IMR-90 (cell line): Measurements from ENCODE around the gene TMC4. TPM values are rescaled to one million over a fixed set of nuclear protein-coding genes. Genes with fewer than 3 reads are reported as not detected.

ENCODE experiments used
- ATAC-seq: fragments of 200-7000 bp; cut with Tn5 transposase; 2 replicates; pipeline ENCODE4 v1.9.1; 2020; ENCODE audit warnings: low read depth, mild to moderate bottlenecking, moderate library complexity
- BruUV-seq: library from RNA; stranded (reverse); fragments of 400-500 nt; replicated peaks from 2 replicates; lab custom pipeline; 2021; lab: Mats Ljungman, UMichigan
- CTCF ChIA-PET: fragments of 300-600 bp; formaldehyde crosslinking; extraction: SDS; loops from one replicate; lab custom pipeline; 2021; ENCODE audit warnings: antibody characterized with exemption; lab: Yijun Ruan, JAX
- POLR2A ChIA-PET: fragments of 300-600 bp; sonication (Branson Sonifier 250); formaldehyde crosslinking; loops from one replicate; lab custom pipeline; 2022; ENCODE audit warnings: antibody characterized with exemption; ENCODE audit not compliant: unreplicated experiment; lab: Charles Lee
- DNase-seq: peaks from one replicate; pipeline ENCODE4 v3.0.0; 2013
- H2AFZ ChIP-seq: replicated peaks from 2 replicates; pipeline ENCODE3; 2013; ENCODE audit warnings: low read length, mild to moderate bottlenecking; ENCODE audit not compliant: poor library complexity
- H2AK5ac ChIP-seq: 2 replicates; pipeline ENCODE4 v1.6.1; 2013; ENCODE audit warnings: low read depth, low read length, inconsistent platforms
- H2AK9ac ChIP-seq: replicated peaks from 2 replicates; pipeline ENCODE3; 2013; ENCODE audit warnings: mild to moderate bottlenecking, low read depth, low read length, moderate library complexity; ENCODE audit not compliant: poor library complexity
- H2BK120ac ChIP-seq: 2 replicates; pipeline ENCODE4 v1.6.1; 2013; ENCODE audit warnings: low read depth, low read length, inconsistent platforms
- H2BK15ac ChIP-seq: 3 replicates; pipeline ENCODE4 v1.6.1; 2013; ENCODE audit warnings: low read depth, low read length, inconsistent platforms
- H2BK20ac ChIP-seq: 2 replicates; pipeline ENCODE4 v1.6.1; 2013; ENCODE audit warnings: low read depth, mild to moderate bottlenecking, inconsistent platforms, low read length, moderate library complexity
- H2BK5ac ChIP-seq: 2 replicates; pipeline ENCODE4 v1.6.1; 2013; ENCODE audit warnings: mild to moderate bottlenecking, low read depth, low read length, inconsistent platforms; ENCODE audit not compliant: poor library complexity, severe bottlenecking
- H3K14ac ChIP-seq: replicated peaks from 2 replicates; pipeline ENCODE4 v1.6.1; 2013; ENCODE audit warnings: low read depth, low read length, inconsistent platforms
- H3K18ac ChIP-seq: 2 replicates; pipeline ENCODE4 v1.6.1; 2013; ENCODE audit warnings: low read depth, low read length, control low read depth
- H3K23ac ChIP-seq: 2 replicates; pipeline ENCODE4 v1.6.1; 2013; ENCODE audit warnings: low read depth, low read length, inconsistent platforms
- H3K27ac ChIP-seq: 2 replicates; pipeline ENCODE4 v1.5.1; 2013; ENCODE audit warnings: mild to moderate bottlenecking, control low read depth, low read length; ENCODE audit not compliant: insufficient read depth
- H3K27me3 ChIP-seq: 2 replicates; pipeline ENCODE4 v1.6.1; 2013; ENCODE audit warnings: low read length; ENCODE audit not compliant: control insufficient read depth, insufficient read depth
- H3K36me3 ChIP-seq: 2 replicates; pipeline ENCODE4 v1.6.1; 2013; ENCODE audit warnings: low read length, mixed read lengths; ENCODE audit not compliant: control insufficient read depth, insufficient read depth
- H3K4ac ChIP-seq: 2 replicates; pipeline ENCODE4 v1.6.1; 2013; ENCODE audit warnings: low read depth, low read length, inconsistent platforms
- H3K4me1 ChIP-seq: 2 replicates; pipeline ENCODE4 v1.6.1; 2013; ENCODE audit warnings: low read length, mixed read lengths; ENCODE audit not compliant: control insufficient read depth, insufficient read depth
- H3K4me2 ChIP-seq: 2 replicates; pipeline ENCODE4 v1.6.1; 2013; ENCODE audit warnings: low read depth, mild to moderate bottlenecking, control low read depth, low read length, moderate library complexity
- H3K4me3 ChIP-seq: 2 replicates; pipeline ENCODE4 v1.5.1; 2013; ENCODE audit warnings: low read depth, mild to moderate bottlenecking, control low read depth, low read length, moderate library complexity; ENCODE audit not compliant: insufficient read depth
- H3K56ac ChIP-seq: 2 replicates; pipeline ENCODE4 v1.6.1; 2013; ENCODE audit warnings: low read length, inconsistent platforms; ENCODE audit not compliant: insufficient read depth; ENCODE audit errors: extremely low read depth
- H3K79me1 ChIP-seq, 2 experiments: 2 replicates each; pipeline ENCODE4 v1.6.1; 2013; ENCODE audit warnings: low read length in 2 of 2, inconsistent platforms in 1 of 2, low read depth in 1 of 2
- H3K9ac ChIP-seq: 2 replicates; pipeline ENCODE4 v1.6.1; 2013; ENCODE audit warnings: low read depth, low read length, control low read depth
- H3K9me1 ChIP-seq: 2 replicates; pipeline ENCODE4 v1.6.1; 2013; ENCODE audit warnings: low read length, inconsistent platforms; ENCODE audit not compliant: insufficient read depth
- H3K9me3 ChIP-seq: 2 replicates; pipeline ENCODE4 v1.6.1; 2013; ENCODE audit warnings: low read length; ENCODE audit not compliant: control insufficient read depth, insufficient read depth
- H4K20me1 ChIP-seq: 2 replicates; pipeline ENCODE4 v1.6.1; 2013; ENCODE audit warnings: low read length, inconsistent platforms; ENCODE audit not compliant: insufficient read depth
- H4K5ac ChIP-seq: 2 replicates; pipeline ENCODE4 v1.6.1; 2013; ENCODE audit warnings: mild to moderate bottlenecking, low read depth, low read length, control low read depth
- H4K8ac ChIP-seq, 2 experiments: 2 replicates each; pipeline ENCODE4 v1.6.1; 2013; ENCODE audit warnings: low read depth in 2 of 2, low read length in 2 of 2, control low read depth in 1 of 2, inconsistent platforms in 1 of 2
- H4K91ac ChIP-seq: 2 replicates; pipeline ENCODE4 v1.6.1; 2013; ENCODE audit warnings: low read depth, low read length, inconsistent platforms; ENCODE audit not compliant: insufficient read depth
- CHD1 ChIP-seq: IDR thresholded peaks from 2 replicates; pipeline ENCODE4 v1.6.1; 2012; ENCODE audit warnings: low read depth, low read length, improper control_type of control experiment
- MAFK ChIP-seq: IDR thresholded peaks from 2 replicates; pipeline ENCODE4 v1.6.1; 2012; ENCODE audit warnings: low read depth, low read length, improper control_type of control experiment
- POLR2A ChIP-seq: IDR thresholded peaks from 2 replicates; pipeline ENCODE4 v1.6.1; 2012; ENCODE audit warnings: mild to moderate bottlenecking, low read depth, low read length
- RCOR1 ChIP-seq: IDR thresholded peaks from 2 replicates; pipeline ENCODE4 v1.6.1; 2012; ENCODE audit warnings: mild to moderate bottlenecking, low read length, improper control_type of control experiment; ENCODE audit not compliant: insufficient replicate concordance
- RFX5 ChIP-seq: IDR thresholded peaks from 2 replicates; pipeline ENCODE4 v1.8.0; 2012; ENCODE audit warnings: low read depth, mild to moderate bottlenecking, low read length, moderate library complexity
- SMC3 ChIP-seq: fragments of 150-350 bp; IDR thresholded peaks from 2 replicates; pipeline ENCODE4 v1.6.1; 2016; ENCODE audit warnings: low read depth, mild to moderate bottlenecking, antibody characterized with exemption, low read length, moderate library complexity
- WGBS, 2 experiments: methylation state at CpG; one replicate each; pipeline versions ENCODE4 v1.1.5 to v1.1.7; 2013; ENCODE audit warnings: missing lambda C conversion rate in 2 of 2; ENCODE audit not compliant: insufficient read length in 1 of 2; ENCODE audit errors: extremely low coverage in 2 of 2; 5-methylcytosine and 5-hydroxymethylcytosine counted together
- dilution Hi-C: fragments of 300-500 bp; cut with HindIII; formaldehyde crosslinking; loops from one replicate; pipeline ENCODE4 v1.14.3; 2018; ENCODE audit warnings: low sequenced_read_pairs; ENCODE audit not compliant: unreplicated experiment
- in situ Hi-C: fragments of 300-500 bp; cut with MboI; formaldehyde crosslinking; loops from 3 replicates; pipeline ENCODE4 v1.14.3; 2019; ENCODE audit warnings: low sequenced_read_pairs, inconsistent platforms, mixed read lengths
- intact Hi-C: fragments of 100-400 bp; cut with micrococcal nuclease; formaldehyde crosslinking; loops from 2 replicates; pipeline ENCODE4 v1.10.0; 2022
- polyA plus RNA-seq, 3 experiments: library from polyadenylated mRNA; depleted of rRNA; stranded (reverse); fragments of >200 nt; gene quantifications; 2 replicates each; pipeline ENCODE4 v1.2.3, GENCODE V29; 2012; ENCODE audit warnings: low replicate concordance in 1 of 3
- total RNA-seq: library from RNA; depleted of rRNA; stranded (reverse); fragments of >200 nt; gene quantifications from 2 replicates; pipeline ENCODE4 v1.2.3, GENCODE V29; 2012

Gene TMC4
- total and polyA plus RNA-seq, 2 of the 4 experiments (the other 2 are of a cell fraction), result 0.72 to 1.1 TPM

GRCh38 chr19:54169149-54169740, 3.7 kb downstream of the TMC4 start:
- CTCF ChIA-PET, result no interaction called here

More at GRCh38 chr19:54169149-54169740, 3.7 kb downstream of the TMC4 start:
- Histone ChIP-seq H2BK120ac (no peak overlapping the region), H2AK9ac (peak overlapping the region; percentile 70), H3K36me3 (no peaks in the 10 kb centered on the region), H3K56ac (no peak overlapping the region), H4K20me1 (no peaks in the 10 kb centered on the region; the same call in 1 of the 2 replicates), H3K14ac (no peak overlapping the region; the same call in 1 of the 2 replicates), H3K23ac (no peak overlapping the region), H4K8ac (no peak overlapping the region), H3K9me1 (no peaks in the 10 kb centered on the region), H4K91ac (no peak overlapping the region), H3K4me1 (no peaks in the 10 kb centered on the region), H3K4me2 (no peak overlapping the region), H3K9ac (no peak overlapping the region), H2AK5ac (no peak overlapping the region), H2BK20ac (no peak overlapping the region), H2BK15ac (no peak overlapping the region), H3K18ac (no peak overlapping the region), H3K27me3 (no peaks in the 10 kb centered on the region), H3K79me1 (no peaks in the 10 kb centered on the region), H3K4ac (no peak overlapping the region), H3K4me3 (no peak overlapping the region), H4K5ac (no peak overlapping the region), H3K27ac (no peak overlapping the region), H2BK5ac (no peak overlapping the region), H2AFZ (no peak overlapping the region), H3K9me3 (no peaks in the 10 kb centered on the region)
- ATAC-seq (no peak), DNase-seq (no peak)
- BruUV-seq, result no TSS peak
- intact Hi-C loops, result loop anchor here (2.0 kb wide), 1 partner anchor 20 kb away; the partner anchor contains the start of gene MBOAT7
- TF ChIP-seq POLR2A (no peak), MAFK (no peak), CHD1 (no peak), RCOR1 (no peak), SMC3 (no peak), RFX5 (no peak)
- dilution Hi-C loops, result no loop called here
- POLR2A ChIA-PET, result no interaction called here
- in situ Hi-C loops, result no loop called here
- 92% methylated on average over 12 of the region's 21 CpGs; no CpG with 5 or more reads in 1 of the 2 experiments for WGBS, 2 experiments
